NCI-H2227 (cell line): ENCODE data around the gene IL13RA1.
"Not testable (repeated sequence)": the region's sequence is repeated elsewhere in the genome, so short reads cannot be mapped to it uniquely, and the experiment has no call there.

Source experiments
- DNase-seq: peaks from one replicate; lab custom pipeline; 2025; ENCODE audit not compliant: unreplicated experiment; lab: John Stamatoyannopoulos, UW

IL13RA1 gene

GRCh38 chrX:118772051-118772450 is 44.6 kb downstream of the IL13RA1 start:
- DNase-seq, result no peak

DNA sequence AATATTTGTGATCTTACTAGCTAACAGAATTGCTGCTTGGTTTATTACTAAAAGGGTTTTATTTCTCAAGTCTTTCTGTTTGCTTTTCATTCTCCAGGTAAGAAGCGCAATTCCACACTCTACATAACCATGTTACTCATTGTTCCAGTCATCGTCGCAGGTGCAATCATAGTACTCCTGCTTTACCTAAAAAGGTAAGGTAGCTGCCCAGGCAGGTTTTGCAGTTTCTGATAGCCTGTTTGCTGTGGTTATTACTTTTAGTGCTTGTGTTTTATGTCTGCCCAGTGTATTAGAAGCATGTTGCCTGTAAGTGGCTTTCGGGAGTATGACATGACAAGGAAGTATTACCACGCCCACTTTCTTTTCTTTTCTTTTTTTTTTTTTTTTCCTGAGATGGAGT is 46.4 kb downstream of the IL13RA1 start:
- DNase-seq, result no peak

- peak; percentile 45 for DNase-seq
Measured at GRCh38 chrX:118779581-118779980, 52.2 kb downstream of the IL13RA1 start.

DNA sequence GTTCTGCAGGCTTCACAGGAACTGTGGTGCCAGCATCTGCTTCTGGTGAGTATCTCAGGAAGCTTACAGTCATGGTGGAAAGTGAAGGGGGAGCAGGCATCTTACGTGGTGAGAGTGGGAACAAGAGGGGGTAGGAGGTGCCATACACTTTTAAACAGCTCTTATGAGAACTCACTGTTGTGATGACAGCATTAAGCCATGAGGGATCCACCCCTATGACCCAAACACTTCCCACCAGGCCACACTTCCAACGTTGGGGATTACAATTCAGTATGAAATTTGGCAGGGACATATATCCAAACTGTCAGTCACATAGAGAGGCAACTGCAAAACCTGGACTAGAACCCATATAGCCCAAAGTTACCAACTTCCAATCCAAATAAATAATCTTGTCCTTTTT is 53.1 kb downstream of the IL13RA1 start:
- DNase-seq, result no peak

DNA sequence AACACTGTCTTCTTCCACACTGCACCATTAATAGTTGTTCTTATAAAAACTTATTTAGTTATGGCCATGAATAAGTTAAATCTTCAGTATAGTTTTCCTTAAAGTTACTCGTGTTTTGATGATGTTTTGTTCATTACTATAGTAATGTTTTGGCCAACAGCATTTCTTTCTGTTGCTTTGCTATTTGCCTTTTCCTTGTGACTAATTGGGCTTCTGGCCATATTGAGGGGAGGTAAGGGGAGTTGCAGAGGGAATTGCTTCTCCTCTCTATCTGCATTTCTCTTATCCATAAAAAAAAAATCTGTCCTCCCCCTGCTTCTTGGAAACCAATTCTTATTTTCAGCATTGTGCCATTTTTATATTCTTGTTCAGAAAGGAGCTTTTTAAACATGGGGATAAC is 53.5 kb downstream of the IL13RA1 start:
- DNase-seq, result no peak

DNA sequence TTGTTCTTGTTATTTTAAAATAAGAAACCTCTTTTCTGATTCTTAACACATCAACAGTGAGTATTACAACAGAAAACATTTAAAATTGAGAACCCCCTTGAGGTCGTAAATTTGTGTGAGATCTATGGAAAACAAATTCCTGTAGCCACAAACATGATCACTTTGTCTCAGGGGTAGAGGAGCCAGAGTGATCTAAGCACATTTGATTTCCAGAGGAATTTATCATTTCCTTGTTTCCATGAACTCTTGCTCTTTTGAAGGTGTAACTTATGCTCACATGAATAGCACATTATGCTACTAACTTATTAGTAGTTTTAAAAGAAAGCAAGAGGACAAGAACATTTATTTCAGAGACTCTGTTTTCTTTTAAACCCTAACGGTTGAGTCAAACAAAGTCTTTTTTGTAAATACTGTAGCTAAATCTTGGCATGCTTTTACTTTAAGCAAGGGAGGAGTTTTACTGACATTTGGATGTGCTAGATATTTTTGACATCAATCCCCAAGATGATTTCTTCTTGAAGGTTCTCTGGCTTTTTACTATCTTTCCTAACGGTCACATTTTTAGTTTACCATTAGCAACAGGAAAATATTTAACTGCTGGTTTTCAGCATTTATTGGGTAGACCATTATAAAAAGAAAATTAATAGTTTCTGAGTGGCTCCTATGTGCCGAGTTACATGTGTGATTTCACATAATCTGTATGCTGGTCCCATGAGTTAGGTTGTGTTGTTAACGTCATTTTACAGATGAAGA is 68.3 kb downstream of the IL13RA1 start:
- DNase-seq, result no peak

GRCh38 chrX:118802857-118803256 is 75.5 kb downstream of the IL13RA1 start:
- no peak for DNase-seq

GRCh38 chrX:118807151-118808017 is 80.0 kb downstream of the IL13RA1 start:
- DNase-seq, result peak; percentile 70

DNA sequence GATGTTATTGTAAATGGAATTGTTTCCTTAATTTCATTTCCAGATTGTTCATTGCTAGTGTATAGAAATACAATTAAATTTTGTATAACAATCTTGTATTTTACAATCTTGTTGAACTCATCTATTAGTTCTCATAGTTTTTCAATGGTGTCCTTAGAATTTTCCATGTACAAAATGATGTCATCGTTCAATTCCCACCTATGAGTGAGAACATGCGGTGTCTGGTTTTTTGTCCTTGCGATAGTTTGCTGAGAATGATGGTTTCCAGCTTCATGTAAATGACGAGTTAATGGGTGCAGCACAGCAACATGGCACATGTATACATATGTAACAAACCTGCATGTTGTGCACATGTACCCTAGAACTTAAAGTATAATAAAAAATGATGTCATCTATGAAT is 89.9 kb downstream of the IL13RA1 start:
- DNase-seq, result not testable (repeated sequence)

GRCh38 chrX:118823263-118824172 is 96.1 kb downstream of the IL13RA1 start, which contains the start of gene ZCCHC12:
Gene ZCCHC12, plus strand, starts transcription at chrX:118823824. Its CDS starts 1,421 bp downstream, at chrX:118825245.
- peak; percentile 95 for DNase-seq

- peak; percentile 49 for DNase-seq
Measured at GRCh38 chrX:118824173-118824730, 96.8 kb downstream of the IL13RA1 start.

- no peak for DNase-seq
Measured at GRCh38 chrX:118825227-118825626, 97.8 kb downstream of the IL13RA1 start.

GRCh38 chrX:118839334-118839958 is 112.0 kb downstream of the IL13RA1 start:
- peak; percentile 91 for DNase-seq
